HAP-1 (cell line): ENCODE data around the gene DDX41.

Experiments used
- DNase-seq, 2 experiments: peaks; one replicate each; pipeline ENCODE4 v3.0.0-alpha.2; 2016 to 2020; ENCODE audit warnings: low spot score in 2 of 2
- H3K27me3 ChIP-seq: fragments of 250-450 bp; sonication (Bioruptor Pico); 2 replicates; pipeline ENCODE4 v1.5.1; 2020; ENCODE audit warnings: low read depth, mild to moderate bottlenecking, moderate library complexity
- H3K36me3 ChIP-seq: fragments of 250-450 bp; sonication (Bioruptor Pico); replicated peaks from 2 replicates; pipeline ENCODE4 v1.5.1; 2020; ENCODE audit warnings: mild to moderate bottlenecking
- H3K4me1 ChIP-seq: fragments of 250-450 bp; sonication (Bioruptor Pico); 2 replicates; pipeline ENCODE4 v1.5.1; 2020; ENCODE audit warnings: mild to moderate bottlenecking
- H3K4me3 ChIP-seq: fragments of 250-450 bp; sonication (Bioruptor Pico); 2 replicates; pipeline ENCODE4 v1.5.1; 2020; ENCODE audit warnings: mild to moderate bottlenecking, moderate library complexity
- H3K9me3 ChIP-seq: fragments of 250-450 bp; sonication (Bioruptor Pico); 2 replicates; pipeline ENCODE4 v1.5.1; 2020; ENCODE audit warnings: mild to moderate bottlenecking, moderate library complexity
- in situ Hi-C: fragments of 300-500 bp; cut with MboI; formaldehyde crosslinking; loops from 3 replicates; pipeline ENCODE4 v1.14.3; 2020; ENCODE audit warnings: low sequenced_read_pairs, inconsistent platforms, mixed read lengths

DDX41 gene

GRCh38 chr5:177462021-177462670 lies 54.6 kb downstream of the DDX41 start:
- in situ Hi-C loops, result no loop called here
- no peak for DNase-seq
- Histone ChIP-seq H3K27me3 (no peaks in the 10 kb centered on the region), H3K36me3 (peaks cover 71% of the 10 kb centered on the region), H3K4me1 (no peaks in the 10 kb centered on the region), H3K4me3 (no peak overlapping the region), H3K9me3 (no peaks in the 10 kb centered on the region)
